T-helper 22 cell (primary cell): ENCODE results near the gene RNU5B-1.
"Not testable (repeated sequence)": the region's sequence is repeated elsewhere in the genome, so short reads cannot be mapped to it uniquely, and the experiment has no call there.

Experiments
- DNase-seq: peaks from one replicate; pipeline ENCODE4 v3.0.0-alpha.2; 2020; ENCODE audit warnings: low read depth

RNU5B-1 gene

DNA sequence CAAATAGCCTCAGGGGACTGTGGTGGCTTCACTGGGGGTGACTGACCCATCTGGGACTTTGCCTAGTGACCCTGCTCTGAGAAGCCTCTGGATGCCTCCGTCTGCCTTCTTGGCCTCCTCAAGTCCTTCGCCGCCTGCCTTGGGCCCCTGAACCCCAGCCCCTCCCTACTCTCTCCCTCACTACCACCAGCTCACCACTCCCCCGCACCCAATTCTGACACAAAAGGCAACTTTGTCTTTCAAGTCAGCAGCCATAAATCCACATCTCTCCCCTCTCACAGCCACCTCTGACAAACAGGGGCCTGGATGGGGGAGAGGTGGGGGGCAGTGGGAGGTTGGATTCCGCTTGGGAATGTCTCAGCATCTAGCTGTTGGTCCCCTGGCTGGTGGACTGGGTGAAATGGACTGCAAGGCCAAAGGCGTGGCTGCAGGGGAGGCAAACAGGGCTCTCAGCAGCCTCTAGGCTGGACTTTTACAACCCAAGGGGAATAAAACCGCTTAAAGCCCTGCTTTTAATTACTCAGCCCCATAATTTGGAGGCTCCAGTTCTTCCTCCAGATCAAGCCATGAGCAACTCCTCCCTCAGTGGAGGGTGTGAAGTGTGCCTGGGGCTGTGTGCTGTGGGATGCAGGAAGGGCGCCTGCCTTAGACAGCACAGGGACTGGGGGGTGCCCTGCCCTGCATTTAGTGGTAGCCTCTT lies 39.9 kb downstream of the RNU5B-1 start:
- no peak for DNase-seq

DNA sequence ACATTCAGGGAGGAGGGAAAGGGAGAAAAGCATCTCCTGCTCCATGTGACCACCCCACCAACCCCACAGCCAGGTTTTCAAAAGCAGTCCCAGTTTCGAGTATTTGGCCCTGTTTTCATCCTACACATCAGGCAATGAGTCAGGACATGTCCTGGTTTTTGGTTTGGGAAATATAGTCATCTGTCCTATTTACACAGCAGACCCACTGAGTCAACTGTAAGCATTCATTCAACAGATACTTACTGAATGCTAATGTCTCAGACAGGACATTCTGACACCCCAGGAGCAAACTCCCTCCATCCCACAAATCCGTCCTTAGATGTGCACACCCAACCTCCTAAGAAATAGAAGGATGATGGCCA lies 40.4 kb downstream of the RNU5B-1 start:
- no peak for DNase-seq

DNA sequence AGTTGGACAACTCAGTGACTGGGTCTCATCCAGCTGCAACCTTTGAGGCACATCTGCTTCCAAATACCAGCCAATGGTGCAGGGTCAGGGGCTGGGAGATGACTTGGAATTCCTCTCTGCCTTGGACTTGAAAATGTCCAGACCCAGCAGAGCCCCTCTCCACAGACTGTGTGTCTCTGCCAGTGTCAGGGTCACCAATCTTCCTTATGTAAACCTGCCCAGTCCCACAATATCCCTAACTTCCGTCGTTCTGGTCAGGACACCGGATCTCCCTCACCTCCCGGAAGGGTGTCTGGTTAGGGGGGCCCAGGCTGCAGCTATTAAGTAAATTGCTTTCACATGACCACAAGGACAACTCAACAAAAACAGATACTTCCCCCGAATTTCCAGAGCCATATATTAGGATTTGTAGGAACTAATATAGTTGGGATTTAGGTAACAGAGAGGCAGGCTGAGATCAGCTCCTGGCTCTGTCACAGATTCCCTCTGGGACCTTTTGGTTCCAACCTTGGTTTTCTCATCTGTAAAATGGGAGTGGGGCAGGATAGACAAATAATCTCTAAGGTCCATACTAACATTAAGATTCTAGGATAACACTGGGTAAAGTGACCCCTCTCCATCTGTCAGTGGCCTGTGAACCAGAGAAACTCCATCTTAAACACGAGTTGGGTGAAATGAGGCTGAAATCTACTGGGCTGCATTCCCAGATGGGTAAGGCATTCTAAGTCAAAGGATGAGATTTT lies 42.5 kb downstream of the RNU5B-1 start:
- DNase-seq, result no peak

DNA sequence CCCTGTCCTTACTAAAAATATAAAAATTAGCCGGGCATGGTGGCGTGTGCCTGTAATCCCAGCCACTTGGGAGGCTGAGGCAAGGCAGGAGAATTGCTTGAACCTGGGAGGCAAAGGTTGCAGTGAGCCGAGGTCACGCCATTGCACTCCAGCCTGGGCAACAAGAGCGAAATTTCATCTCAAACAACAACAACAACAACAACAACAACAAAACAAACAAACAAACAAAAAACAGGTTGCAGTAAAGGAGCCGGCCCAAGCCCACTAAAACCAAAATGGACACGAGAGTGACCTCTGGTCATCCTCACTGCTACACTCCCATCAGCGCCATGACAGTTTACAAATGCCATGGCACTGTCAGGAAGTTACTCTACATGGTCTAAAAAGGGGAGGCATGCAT lies 43.3 kb downstream of the RNU5B-1 start:
- not testable (repeated sequence) for DNase-seq

DNA sequence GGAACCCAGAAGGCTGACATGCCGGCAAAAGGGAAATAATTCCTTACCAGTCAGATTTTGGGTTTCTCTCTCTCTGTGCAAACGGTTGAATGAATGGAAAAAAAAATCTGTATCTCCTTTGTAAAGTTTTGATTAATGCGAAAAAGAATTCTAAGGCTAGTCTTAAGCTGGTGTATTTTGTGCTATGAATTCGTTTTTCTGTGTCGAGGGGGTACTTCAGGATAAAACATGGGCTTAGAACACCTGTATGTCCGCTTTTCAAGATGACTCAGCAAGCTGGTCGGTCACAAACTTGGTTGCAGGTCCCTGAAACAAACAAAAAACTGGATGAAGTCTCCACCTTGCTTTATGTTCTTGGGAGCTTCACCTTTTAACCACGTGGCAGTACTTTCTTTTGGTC lies 44.9 kb downstream of the RNU5B-1 start:
- no peak for DNase-seq

DNA sequence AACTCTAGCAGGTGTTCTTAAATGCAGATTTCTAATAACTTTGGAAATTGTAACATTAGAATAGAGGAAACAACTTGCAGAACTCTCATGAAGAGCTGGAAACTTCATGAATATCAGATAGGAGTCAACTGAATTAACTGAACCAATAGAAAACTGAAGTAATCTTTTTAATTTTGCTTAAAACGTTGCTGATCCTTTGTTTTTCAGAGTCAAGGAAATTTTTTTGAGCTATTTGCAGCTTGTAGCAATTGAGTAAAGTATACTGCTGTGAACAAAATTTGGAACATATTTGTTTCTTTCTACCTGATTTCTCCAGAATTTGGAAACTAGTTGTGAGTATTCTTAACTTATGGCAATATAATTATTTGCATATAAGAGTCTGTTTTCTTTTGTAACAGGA lies 47.5 kb downstream of the RNU5B-1 start:
- not testable (repeated sequence) for DNase-seq
